Measurements from ENCODE around the gene NLK.

NLK gene

DNA sequence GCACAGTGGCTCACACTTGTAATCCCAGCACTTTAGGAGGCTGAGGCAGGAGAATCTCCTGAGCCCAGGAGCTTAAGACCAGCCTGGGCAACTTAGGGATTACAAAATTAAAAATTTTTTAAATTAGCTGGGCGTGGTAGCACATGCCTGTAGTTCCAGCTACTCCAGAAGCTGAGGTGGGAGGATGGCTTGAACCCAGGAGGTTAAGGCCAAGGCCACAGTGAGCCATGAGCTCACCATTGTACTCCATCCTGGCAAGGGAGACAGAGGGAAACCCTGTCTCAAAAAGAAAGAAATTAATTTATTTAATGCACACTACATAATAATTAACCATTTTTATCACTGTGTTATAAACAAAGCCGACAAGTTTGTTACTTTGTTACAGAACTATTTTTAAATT lies 145.5 kb downstream of the NLK start:
- DNase-seq (ENCODE audit: low read depth) = no peak

DNA sequence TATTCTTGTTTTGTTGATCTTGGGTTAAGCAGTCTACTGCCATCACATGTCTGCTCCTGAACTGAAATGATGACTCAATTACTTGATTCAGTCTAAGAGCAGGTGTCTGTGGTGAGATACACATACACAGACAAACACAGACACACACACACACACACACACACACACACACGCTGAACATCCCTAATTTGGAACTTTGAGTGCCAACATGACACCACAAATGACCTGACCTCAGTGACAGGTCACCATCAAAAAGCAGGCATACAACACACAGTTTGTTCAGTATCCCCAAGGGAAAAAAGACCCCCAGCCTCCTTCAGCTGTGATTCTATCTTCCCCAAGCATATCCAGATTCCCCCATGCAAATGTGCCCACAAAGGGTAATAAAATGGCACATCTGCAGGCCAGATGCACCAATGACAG lies 146.4 kb downstream of the NLK start:
- DNase-seq (ENCODE audit: low read depth) = peak; percentile 9
- TF ChIP-seq, protein P1, sequence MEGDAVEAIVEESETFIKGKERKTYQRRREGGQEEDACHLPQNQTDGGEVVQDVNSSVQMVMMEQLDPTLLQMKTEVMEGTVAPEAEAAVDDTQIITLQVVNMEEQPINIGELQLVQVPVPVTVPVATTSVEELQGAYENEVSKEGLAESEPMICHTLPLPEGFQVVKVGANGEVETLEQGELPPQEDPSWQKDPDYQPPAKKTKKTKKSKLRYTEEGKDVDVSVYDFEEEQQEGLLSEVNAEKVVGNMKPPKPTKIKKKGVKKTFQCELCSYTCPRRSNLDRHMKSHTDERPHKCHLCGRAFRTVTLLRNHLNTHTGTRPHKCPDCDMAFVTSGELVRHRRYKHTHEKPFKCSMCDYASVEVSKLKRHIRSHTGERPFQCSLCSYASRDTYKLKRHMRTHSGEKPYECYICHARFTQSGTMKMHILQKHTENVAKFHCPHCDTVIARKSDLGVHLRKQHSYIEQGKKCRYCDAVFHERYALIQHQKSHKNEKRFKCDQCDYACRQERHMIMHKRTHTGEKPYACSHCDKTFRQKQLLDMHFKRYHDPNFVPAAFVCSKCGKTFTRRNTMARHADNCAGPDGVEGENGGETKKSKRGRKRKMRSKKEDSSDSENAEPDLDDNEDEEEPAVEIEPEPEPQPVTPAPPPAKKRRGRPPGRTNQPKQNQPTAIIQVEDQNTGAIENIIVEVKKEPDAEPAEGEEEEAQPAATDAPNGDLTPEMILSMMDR (conservative IDR thresholded peaks at IDR 0.05; ENCODE audit: low read length) = no peak
- no peak overlapping the region for H3K4me3 ChIP-seq (ENCODE audit: low read length)

More for the DNA sequence above, 145.5 kb downstream of the NLK start:
- TF ChIP-seq, protein P1 (conservative IDR thresholded peaks at IDR 0.05; ENCODE audit: low read length) = no peak
- no peak overlapping the region for H3K4me3 ChIP-seq (ENCODE audit: low read length)

DNA sequence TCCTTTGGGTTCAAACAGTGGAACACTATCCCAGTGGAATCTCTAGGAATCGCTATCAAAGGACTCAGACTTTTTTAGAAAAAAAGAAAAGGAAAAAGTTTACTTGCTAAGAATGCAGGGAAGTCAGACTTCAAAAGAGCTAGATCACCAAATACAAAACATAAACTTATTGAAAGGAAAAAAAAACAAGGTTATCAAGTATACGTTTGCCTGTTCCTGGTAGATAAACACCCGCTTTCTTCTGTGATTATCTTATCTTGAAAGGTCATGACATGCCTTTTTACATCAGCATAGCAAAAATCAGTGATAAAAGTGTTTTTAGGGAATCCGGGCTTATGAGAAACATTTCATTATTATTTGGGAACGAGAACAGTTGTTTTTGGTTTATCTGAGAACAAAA lies 147.2 kb downstream of the NLK start:
- no peak overlapping the region for H3K4me3 ChIP-seq (ENCODE audit: low read length)
- no peak for DNase-seq (ENCODE audit: low read depth)
- TF ChIP-seq, protein P1 (conservative IDR thresholded peaks at IDR 0.05; ENCODE audit: low read length) = no peak

DNA sequence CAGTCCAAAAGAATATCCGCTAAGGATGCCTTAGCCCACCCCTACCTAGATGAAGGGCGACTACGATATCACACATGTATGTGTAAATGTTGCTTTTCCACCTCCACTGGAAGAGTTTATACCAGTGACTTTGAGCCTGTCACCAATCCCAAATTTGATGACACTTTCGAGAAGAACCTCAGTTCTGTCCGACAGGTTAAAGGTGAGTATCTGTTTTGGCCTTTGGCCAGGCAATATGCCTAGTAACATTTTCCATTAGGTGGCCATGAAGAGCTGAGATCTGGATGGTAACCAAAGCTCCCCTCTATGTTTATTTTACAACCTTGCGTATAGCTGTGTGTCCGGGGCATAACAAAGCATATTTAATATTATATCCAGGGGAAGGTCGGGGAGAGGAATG lies 148.5 kb downstream of the NLK start:
- no peak for DNase-seq (ENCODE audit: low read depth)
- TF ChIP-seq, protein P1 (conservative IDR thresholded peaks at IDR 0.05; ENCODE audit: low read length) = no peak
- no peak overlapping the region for H3K4me3 ChIP-seq (ENCODE audit: low read length)

DNA sequence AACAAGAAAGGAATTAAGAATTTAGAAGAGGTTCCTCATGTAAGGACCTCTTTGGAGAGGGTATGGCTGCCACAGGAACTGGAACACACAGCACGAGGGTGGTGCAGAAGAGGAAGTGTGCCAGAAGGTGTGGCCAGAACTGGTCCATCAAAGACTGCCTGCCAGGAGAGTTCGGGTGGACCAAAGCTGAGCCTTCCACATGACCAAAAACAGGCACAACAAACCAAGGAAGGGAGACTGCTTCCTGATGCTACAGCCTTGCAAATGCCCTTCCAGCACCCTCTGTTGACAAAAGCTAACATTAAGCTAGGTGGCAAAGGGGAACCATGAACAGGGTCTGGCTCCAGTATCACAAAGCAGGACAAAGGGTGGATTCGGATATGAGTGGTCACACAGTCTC lies 150.8 kb downstream of the NLK start:
- no peak for DNase-seq (ENCODE audit: low read depth)
- TF ChIP-seq, protein P1 (conservative IDR thresholded peaks at IDR 0.05; ENCODE audit: low read length) = no peak
- H3K4me3 ChIP-seq (ENCODE audit: low read length) = no peak overlapping the region

DNA sequence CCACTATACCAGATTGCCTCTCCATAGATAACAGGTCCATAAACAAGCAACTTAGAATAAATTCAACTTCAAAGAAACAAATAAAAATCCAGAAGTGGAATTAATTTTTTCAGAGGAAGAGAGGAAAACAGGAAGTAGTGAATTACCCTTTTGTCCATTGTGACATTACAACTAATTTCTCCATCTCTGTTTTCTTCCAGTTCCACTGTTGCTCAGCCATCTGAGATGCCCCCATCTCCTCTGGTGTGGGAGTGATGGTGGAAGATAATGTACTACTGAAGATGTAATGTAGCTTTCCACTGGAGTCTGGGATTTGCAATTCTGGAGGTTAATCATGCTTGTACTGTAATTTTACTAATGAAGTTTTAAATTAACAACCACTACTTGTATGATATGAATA lies 151.9 kb downstream of the NLK start:
- no peak for DNase-seq (ENCODE audit: low read depth)

DNA sequence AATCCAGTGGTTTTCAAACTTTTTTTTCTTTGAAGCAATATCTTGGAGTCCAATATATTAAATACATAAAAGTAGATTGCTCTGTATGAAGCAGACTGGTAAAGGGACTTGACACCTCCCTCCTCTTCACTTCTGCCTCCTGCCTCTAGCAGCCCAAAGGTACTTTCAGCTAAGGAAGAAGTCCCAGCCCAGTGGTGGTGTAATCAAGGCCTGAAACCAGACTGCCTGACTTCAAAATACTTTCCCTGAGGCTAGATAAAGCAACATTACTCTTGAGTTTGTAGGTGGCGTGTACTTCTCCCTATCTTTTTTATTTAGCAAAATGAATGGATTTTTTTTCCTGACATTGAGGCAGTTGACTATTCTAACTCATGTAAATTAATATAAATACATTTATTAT lies 154.2 kb downstream of the NLK start:
- no peak for DNase-seq (ENCODE audit: low read depth)
- TF ChIP-seq, protein P1 (conservative IDR thresholded peaks at IDR 0.05; ENCODE audit: low read length) = no peak

More for the DNA sequence above, 151.9 kb downstream of the NLK start:
- TF ChIP-seq, protein P1 (conservative IDR thresholded peaks at IDR 0.05; ENCODE audit: low read length) = no peak
- H3K4me3 ChIP-seq (ENCODE audit: low read length) = no peak overlapping the region

More for the DNA sequence above, 154.2 kb downstream of the NLK start:
- H3K4me3 ChIP-seq (ENCODE audit: low read length) = no peak overlapping the region
